PFSK-1 (cell line): Measurements from ENCODE around the gene EYA2.

Experiments
- POLR2AphosphoS5 ChIP-seq: IDR thresholded peaks from 2 replicates; pipeline ENCODE4 v1.6.1; 2012; ENCODE audit warnings: low read depth, mild to moderate bottlenecking, control low read depth, low read length, moderate library complexity
- REST ChIP-seq, 2 experiments: IDR thresholded peaks; 2 replicates each; pipeline versions ENCODE4 v1.6.1 to v1.8.0; 2011 to 2012; ENCODE audit warnings: low read depth in 2 of 2, low read length in 2 of 2, control low read depth in 1 of 2, inconsistent platforms in 1 of 2, mild to moderate bottlenecking in 1 of 2, moderate library complexity in 1 of 2; ENCODE audit not compliant: insufficient read depth in 1 of 2
- SIN3A ChIP-seq: IDR thresholded peaks from 2 replicates; pipeline ENCODE4 v1.6.1; 2012; ENCODE audit warnings: mild to moderate bottlenecking, low read length, moderate library complexity, borderline replicate concordance; ENCODE audit not compliant: insufficient read depth

GRCh38 chr20:47024461-47024937, 129.9 kb downstream of the EYA2 start:
- TF ChIP-seq POLR2AphosphoS5: no peak
- TF ChIP-seq SIN3A: no peak
- no peak for TF ChIP-seq REST (IDR thresholded peaks at IDR 0.05; ENCODE audit: insufficient read depth in 1 of 2, low read depth in 2 of 2, low read length in 2 of 2)
